Esophagus muscularis mucosa (tissue), 4 donors: Measurements from ENCODE around the gene TIMP4.

Source experiments
- CTCF ChIP-seq, 3 experiments: fragments of 200-600 bp in 2 of 3; fragments of 450-650 bp in 1 of 3; sonication (generic) in 2 of 3; IDR thresholded peaks; one replicate each; pipeline ENCODE4 v1.5.1; 2017 to 2019; ENCODE audit warnings: antibody characterized with exemption in 3 of 3, mild to moderate bottlenecking in 2 of 3, moderate library complexity in 1 of 3
- EP300 ChIP-seq: sonication (generic); formaldehyde crosslinking; IDR thresholded peaks from one replicate; pipeline ENCODE4 v1.6.1; 2017; ENCODE audit warnings: antibody characterized with exemption
- POLR2A ChIP-seq: fragments of 450-650 bp; IDR thresholded peaks from one replicate; pipeline ENCODE4 v1.6.1; 2017; ENCODE audit warnings: antibody characterized with exemption, moderate library complexity, mild to moderate bottlenecking, low read depth
- POLR2AphosphoS5 ChIP-seq, 2 donors: sonication (generic); formaldehyde crosslinking; IDR thresholded peaks; one replicate each; pipeline ENCODE4 v1.6.1; 2017; ENCODE audit warnings: antibody characterized with exemption in 2 of 2

- TF ChIP-seq CTCF (IDR thresholded peaks at IDR 0.05): no peak
- TF ChIP-seq POLR2AphosphoS5 (IDR thresholded peaks at IDR 0.05): no peak
- TF ChIP-seq POLR2A: no peak
- no peak for TF ChIP-seq EP300
Measured at GRCh38 chr3:12141350-12141749, 17.4 kb downstream of the TIMP4 start.
